Activated naive CD4-positive, alpha-beta T cell treated with anti-CD3 and anti-CD28 coated beads, Interleukin-2, amount 50 U/mL, for 16 hours (primary cell): Measurements from ENCODE around the gene DNAJC25.

Experiments used
- DNase-seq: peaks from one replicate; pipeline ENCODE4 v3.0.0-alpha.2; 2020

DNAJC25 gene

GRCh38 chr9:111674319-111674718 lies 43.2 kb downstream of the DNAJC25 start:
- DNase-seq: no peak

DNA sequence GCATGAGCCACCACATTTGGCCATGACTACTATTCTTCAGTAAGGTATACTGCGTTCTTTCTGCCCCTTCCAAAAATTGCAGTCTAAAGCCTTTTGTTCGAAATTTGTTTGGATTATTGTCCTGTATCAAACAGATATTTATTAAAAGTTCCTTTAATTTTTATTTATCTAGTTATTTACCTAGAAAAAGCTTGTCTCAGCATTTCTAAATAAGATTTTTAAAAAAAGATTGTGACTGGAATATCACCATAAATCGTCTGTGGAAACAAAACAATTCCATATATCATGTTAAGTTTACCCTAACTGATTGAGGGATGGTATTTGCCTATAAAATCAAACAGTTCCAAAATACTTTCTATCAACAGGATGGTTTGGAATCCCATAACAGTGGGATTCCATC lies 45.0 kb downstream of the DNAJC25 start:
- no peak for DNase-seq

DNA sequence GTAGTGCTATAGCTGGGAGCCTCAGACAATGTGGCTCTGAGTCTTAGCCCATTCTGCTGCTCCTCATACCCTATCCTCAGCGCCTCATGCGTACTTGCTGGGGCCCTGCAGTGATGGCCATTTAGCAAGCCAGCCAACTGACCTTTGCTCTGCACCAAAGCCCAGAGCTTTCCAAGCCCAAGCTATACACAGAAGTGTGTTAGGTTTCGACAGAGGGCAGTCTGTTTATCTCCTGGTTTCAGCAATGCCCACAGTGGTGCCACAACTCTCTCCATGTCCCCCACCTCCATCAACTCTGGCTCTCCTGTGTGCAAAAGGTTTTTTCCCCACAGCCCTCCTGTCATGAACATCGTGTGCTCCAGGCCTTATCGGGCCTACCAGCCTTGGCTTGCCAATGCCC lies 47.2 kb downstream of the DNAJC25 start:
- no peak for DNase-seq

DNA sequence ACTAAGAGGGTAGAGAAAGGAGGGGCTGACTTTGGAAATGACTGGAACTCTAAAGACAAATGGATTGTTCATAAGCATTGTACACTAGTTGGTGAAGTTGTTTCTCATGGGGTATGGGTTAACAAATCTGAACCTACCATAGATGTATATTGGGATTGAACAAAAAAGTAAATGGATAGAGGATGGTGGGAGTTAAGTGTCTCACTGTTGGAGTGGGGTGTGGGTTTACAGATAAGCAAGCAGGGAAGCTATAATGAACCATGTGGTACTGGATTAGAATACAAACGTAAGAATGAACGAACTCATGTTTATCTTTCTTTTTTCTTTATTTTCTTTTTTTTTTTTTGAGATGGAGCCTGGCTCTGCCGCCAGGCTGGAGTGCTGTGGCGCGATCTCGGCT lies 48.1 kb downstream of the DNAJC25 start:
- no peak for DNase-seq

GRCh38 chr9:111683392-111683791 lies 52.3 kb downstream of the DNAJC25 start:
- no peak for DNase-seq

DNA sequence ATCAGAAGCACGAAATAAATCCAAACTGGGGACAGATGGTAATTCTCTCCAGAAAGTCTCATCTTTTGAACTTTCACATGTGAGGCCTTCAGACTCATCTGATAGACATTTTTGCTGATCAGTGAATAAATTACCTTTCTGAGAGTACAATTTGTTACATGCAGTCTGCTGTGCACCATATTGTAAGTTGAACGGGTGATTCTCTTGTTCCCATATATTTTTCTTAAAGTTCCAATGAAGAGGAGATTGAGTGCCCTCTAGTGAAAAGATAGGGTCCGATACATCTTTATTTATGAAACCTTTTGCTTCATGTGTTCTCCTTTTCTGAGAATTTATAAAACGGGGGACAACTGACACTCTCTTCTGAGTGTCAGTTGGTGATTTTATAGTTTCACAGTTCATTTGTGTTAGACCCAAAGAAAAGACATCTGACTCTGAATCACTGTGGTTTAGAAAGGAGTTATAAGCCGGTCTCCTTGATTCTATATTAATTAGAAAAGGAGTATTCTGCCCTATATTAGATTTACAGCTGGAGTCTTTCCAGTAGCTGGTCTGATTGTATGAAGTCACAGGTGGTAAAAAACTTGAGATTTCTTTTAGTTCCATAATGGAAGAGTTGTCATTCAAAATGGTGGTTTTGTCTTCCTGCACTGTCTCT lies 60.7 kb downstream of the DNAJC25 start:
- DNase-seq: no peak

GRCh38 chr9:111696796-111697195 lies 65.7 kb downstream of the DNAJC25 start:
- no peak for DNase-seq

- DNase-seq: no peak
Observed at GRCh38 chr9:111700776-111701175, 69.6 kb downstream of the DNAJC25 start.
